ENCODE measurements around the gene MYCT1.

MYCT1 gene

DNA sequence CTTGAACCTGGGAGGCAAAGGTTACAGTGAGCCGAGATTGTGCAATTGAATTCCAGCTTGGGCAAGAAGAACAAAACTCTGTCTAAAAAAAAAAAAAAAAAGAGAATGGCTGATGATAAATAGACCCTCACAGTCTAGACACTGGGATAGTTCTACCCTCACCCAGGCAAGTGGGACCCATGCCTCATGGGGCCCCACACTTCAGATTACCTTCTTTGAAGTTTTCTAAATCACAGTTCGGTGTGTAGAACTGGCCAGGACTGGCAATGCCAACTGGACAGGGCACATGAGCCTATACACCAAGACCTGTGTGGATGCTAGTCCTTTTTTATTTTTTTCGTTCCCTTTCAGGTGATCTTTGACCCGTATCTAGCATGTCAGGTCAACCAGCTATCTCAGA lies 28.6 kb downstream of the MYCT1 start:
- DNase-seq, result no peak

DNA sequence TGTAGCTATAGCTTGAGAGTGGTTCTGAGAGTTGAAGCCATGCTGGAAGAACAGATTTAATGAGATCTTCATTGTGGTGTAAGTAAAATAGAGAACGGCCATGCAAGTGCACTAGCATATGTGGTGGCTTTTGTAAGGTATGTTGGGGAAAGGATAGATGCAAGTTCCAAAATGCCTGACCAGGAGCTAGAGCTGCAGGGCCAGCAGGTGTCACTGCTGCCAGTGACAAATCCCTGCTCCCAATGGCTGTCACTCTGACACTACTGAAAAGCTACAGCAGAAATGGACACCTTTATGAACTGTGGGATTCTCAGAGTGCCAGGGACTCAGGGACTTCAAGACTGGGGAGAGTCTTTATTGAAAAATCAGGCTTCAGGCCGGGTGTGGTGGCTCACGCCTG lies 29.8 kb downstream of the MYCT1 start:
- DNase-seq, result no peak

DNA sequence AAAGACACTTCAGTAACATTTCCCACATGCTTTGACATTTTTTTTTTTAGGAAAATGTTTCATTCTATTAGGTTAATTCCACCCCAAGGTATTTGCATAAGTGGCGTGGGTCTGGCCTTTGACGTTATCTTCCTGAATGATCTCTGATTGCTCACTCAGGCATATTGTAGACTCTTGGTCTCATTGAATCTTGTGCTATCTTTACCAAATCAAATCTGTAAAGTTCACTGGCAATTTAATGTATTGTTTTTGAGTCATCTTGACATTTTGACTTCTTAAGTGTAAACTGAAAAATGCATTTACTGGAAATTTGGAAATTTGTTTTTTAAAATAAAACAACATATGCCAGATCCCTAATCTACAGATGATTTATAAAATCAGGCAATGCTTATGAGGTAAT lies 36.9 kb downstream of the MYCT1 start:
- DNase-seq, result no peak

DNA sequence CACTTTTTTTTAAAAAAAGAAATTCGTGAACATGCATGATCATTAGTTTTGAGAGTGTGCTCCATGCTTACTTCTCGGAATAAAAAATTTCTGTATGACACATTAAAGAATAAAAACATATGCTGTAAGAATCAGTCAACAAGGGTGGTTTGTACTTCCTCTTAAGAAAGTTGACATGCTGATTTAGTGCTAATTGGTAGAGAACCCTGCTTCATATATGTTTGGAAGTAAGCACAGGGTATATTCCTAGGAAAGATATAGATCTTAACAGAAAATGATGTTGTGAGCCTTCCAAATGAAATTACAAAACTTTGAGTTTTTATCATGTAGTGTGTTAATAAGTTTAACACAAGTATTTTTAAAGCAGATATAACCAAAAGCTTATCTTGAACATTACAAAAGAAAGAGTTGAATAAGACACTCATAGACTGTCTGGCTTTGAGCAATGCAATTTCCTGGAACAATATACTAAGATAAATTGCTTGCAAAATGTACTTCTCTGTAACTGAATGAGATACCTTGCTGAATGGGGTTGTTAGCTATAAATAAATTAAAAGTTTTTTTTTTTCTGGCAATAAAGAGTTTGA lies 39.1 kb downstream of the MYCT1 start:
- no peak for DNase-seq

DNA sequence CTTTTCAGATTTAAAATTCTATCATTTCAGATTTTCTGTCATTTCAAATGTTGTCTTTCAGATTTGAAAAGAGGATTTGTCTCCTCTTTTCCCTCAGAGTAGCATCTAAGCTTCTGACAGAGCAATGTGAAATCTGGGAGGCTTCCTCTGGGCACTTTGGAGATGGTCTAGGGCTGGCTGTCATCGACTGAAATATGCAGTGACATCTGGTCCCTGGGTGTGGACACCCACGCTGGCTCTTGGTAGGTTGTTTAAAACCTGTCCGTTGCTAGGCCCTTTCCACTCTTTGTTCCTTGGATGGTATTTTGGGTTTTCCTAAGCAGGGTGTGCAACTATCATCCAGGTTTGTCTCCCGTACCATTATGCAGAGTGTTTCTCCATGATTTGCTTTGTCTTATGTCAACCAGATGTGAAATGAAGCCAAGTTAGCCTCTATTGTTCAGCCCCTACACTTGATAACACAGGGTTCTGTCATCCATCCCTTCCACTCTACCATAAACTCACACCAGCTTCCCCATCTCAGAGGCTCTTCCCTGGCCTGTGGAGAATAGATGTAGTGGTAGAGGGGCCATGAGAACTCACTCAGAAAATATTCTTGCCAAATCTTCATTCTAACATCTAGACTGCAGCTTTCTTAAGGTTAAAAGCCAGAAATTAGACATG lies 47.9 kb downstream of the MYCT1 start:
- DNase-seq, result no peak

DNA sequence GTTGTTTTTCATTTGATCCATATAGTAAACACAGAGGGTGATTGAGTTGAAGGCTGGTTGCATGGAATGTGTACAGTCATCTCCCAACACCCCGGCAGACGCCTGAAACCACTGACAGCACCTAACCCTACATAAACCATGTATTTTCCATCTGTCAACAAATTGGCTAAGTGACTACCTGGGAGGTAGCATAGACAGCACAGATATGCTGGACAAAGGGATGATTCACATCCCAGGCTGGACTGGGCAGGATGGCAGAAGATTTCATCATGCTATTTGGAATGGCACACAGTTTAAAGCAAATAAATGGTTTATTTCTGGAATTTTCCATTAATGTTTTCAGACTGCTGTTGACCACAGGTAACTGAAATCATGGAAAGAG lies 48.5 kb downstream of the MYCT1 start:
- DNase-seq, result no peak

DNA sequence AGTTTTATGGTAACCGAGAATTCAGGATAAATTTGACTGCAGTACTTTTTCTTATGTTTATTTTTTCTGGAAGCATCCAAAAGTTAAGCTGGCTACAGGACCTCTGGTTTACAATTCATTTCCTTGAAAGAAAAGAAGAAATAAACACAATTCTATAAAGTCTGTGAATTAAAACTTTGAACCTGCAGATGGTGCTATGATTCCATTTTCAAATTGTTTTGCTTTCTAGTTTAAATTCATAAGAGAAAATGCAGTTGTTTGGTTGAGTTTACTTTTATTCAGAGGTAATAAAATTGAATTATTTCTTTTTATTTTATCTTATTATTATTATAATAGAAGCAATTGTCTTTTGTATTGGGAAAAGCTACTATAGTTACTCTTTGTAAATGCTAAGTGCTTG lies 51.1 kb downstream of the MYCT1 start:
- DNase-seq, result no peak

DNA sequence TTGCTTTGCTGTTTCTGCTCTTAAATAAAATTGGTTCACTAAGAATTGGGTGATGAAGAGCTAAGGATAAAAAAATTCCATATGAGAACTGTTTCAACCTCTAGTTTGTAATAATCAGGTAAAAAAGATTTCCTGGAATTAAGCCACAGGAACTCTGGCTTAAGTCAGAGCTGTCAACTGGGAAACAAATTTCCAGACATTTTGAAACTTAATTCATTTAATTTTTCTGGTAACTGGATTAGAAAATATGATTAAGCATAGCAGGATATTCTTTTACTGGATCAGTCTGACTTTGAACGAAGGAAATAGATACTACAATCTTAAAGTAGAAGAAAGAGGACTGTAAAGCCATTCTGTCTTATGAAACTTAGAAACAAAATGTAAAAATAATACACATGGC lies 51.6 kb downstream of the MYCT1 start:
- DNase-seq, result no peak

DNA sequence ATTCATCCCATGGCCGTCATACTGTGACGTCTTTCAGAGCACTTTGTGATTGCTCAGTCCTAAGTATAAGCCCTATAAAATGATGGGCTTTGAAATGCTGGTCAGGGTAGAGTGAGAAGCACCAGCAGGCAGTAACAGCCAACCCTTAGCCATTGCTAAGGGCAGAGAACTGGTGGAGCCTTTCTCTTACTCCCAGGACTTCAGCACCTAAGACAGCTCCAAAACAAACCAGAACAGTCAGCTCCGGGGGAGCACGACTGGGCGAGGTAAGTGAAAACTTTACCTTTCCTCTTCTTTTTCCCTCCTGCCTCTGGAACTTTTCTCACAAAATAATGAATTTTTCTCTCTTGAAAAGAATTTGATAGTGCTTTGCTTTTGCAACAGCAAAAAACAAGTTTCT lies 53.0 kb downstream of the MYCT1 start, which contains the start of gene VIP:
VIP (plus strand) TSS at position 104 of the 400 bp plus-strand sequence. CDS start 1,381 bp downstream, outside the sequence.
- no peak for DNase-seq

DNA sequence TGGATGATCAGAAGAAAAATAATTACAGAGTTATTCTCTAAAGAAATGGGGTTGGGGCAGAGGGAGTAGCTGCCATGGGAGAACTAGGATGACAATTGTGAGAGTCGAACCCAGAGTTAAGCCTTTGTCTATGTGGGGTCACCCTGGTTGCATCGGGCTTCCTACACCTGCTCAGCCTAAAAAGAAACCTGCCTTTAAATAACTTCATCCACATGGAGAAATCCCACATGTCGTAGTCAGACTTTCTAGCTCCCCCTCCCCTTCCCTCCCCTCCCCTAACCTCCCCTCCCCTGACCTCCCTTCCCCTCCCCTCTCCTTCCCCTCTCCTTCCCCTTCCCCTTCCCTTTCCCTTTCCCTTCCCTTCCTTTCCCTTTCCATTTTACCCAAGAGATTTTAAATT lies 67.6 kb downstream of the MYCT1 start:
- no peak for DNase-seq

DNA sequence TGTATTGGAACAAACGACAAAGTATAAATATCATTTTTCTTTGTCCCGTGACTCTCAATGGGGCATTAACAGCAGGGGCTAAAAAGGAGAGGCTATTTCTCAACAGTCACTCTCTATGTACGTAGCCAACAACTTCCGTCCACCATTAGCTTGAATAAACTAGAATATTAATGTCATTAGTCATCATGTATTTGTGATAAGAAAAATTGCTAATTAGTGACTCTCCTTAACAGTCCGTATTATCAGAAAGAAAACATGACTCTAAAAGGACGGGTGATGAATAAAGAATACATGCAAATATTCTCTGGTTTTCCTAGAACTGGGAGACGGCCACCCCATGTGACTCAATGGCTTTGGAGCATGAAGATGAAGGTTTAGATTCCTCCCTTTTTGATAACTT lies 71.5 kb downstream of the MYCT1 start:
- DNase-seq, result no peak

DNA sequence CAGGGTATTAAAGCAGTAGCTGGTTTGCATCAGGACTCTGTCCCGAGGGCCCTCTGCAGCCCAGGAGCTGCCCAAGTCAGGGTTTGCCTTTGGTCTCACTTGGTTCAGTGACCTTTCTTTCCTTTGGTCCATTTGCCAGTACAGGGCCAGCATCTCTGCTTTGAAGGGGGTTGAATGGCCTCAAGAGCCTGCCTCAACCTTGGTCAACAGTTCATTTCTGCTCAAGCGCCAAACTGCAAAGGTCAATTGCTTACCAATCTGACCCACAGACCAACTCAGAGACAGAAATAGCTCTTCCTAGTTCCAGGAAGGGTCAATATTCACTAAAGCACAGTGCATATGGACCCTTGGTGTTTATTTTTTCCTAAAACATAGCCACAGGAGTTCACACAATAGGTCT lies 72.3 kb downstream of the MYCT1 start:
- DNase-seq, result no peak

DNA sequence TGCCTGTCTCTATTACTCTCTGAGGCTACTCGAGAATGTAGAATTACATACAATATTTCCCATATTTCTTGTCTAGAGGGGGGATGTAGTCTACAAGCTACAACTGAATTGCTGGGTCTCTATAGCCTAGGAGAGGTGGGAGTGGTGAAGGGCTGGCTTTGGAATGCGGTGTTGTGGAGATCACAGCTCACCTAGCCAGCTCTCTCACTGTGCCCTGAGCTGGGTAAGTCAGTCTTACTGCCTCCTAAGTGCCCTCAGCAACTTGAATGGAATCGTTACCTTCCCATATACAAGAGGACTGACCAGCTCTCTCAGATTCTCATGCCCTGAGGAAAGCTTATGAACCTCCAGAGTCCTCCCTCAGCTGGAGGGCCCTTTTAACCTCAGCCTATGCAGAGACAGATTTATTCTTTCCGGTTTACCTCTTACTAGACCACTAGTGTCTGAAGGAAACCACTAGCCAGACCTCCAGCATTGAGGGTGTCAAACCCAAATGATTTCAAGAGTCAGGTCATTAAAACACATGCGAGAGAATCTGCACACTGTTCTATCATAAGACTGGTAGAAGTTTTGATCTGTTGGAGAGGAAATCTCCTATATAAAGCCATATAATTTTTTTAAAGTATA lies 73.5 kb downstream of the MYCT1 start:
- DNase-seq, result no peak

All from activated effector memory CD4-positive, alpha-beta T cell treated with Interleukin-2 at 50 U/mL for 16 hours (primary cell).